CD14-positive monocyte (primary cell): ENCODE results near the gene ANKRD28. TPM values are rescaled to one million over a fixed set of nuclear protein-coding genes. Genes with fewer than 3 reads are reported as not detected.
A peak's percentile ranks its signal among the peaks of the same experiment; 100 is the strongest.

Source experiments
- DNase-seq, 3 donors: peaks; one replicate each; pipeline ENCODE4 v3.0.0-alpha.2; 2011 to 2022
- H2AFZ ChIP-seq: 2 replicates; pipeline ENCODE4 v1.6.0; 2012; ENCODE audit warnings: mild to moderate bottlenecking, low read depth, low read length, inconsistent platforms; ENCODE audit not compliant: insufficient read depth, poor library complexity, severe bottlenecking
- H3K27ac ChIP-seq, 2 donors: 1 replicate in 1 of 2; 2 replicates in 1 of 2; pipeline ENCODE4 v1.5.1; 2012 to 2013; ENCODE audit warnings: low read length in 2 of 2, control low read depth in 1 of 2, inconsistent platforms in 1 of 2, low read depth in 1 of 2, mild to moderate bottlenecking in 1 of 2
- H3K27me3 ChIP-seq, 2 donors: one replicate each; pipeline versions ENCODE4 v1.6.0 to v1.6.1; 2011 to 2013; ENCODE audit warnings: low read length in 2 of 2; ENCODE audit not compliant: control insufficient read depth in 2 of 2, insufficient read depth in 2 of 2
- H3K36me3 ChIP-seq, 2 donors: replicated peaks in 1 of 2; 1 replicate in 1 of 2; 2 replicates in 1 of 2; pipeline versions ENCODE4 v1.5.1 to v1.6.1; 2012 to 2013; ENCODE audit warnings: low read length in 2 of 2, control low read depth in 1 of 2, inconsistent platforms in 1 of 2, mild to moderate bottlenecking in 1 of 2; ENCODE audit not compliant: insufficient read depth in 2 of 2, control insufficient read depth in 1 of 2
- H3K4me1 ChIP-seq, 2 donors: 1 replicate in 1 of 2; 2 replicates in 1 of 2; pipeline versions ENCODE4 v1.5.1 to v1.6.1; 2012 to 2013; ENCODE audit warnings: low read length in 2 of 2, control low read depth in 1 of 2, inconsistent platforms in 1 of 2, mild to moderate bottlenecking in 1 of 2, moderate library complexity in 1 of 2; ENCODE audit not compliant: insufficient read depth in 2 of 2, control insufficient read depth in 1 of 2
- H3K4me2 ChIP-seq: replicated peaks from 2 replicates; pipeline ENCODE3; 2012; ENCODE audit warnings: low read length, moderate library complexity, mild to moderate bottlenecking; ENCODE audit not compliant: poor library complexity, severe bottlenecking; ENCODE audit errors: extremely low read depth
- H3K4me3 ChIP-seq, 3 experiments: fragments of 200-600 bp in 1 of 3; sonication (generic) in 1 of 3; replicated peaks in 1 of 3; 1 replicate in 2 of 3; 2 replicates in 1 of 3; pipeline ENCODE4 v1.5.1; 2011 to 2013; ENCODE audit warnings: low read length in 3 of 3, mild to moderate bottlenecking in 3 of 3, control low read depth in 2 of 3, low read depth in 2 of 3, inconsistent platforms in 1 of 3, moderate library complexity in 1 of 3
- H3K79me2 ChIP-seq: 2 replicates; pipeline ENCODE4 v1.6.0; 2012; ENCODE audit warnings: mild to moderate bottlenecking, control low read depth, inconsistent platforms, low read length, moderate library complexity; ENCODE audit not compliant: insufficient read depth
- H3K9ac ChIP-seq: 2 replicates; pipeline ENCODE4 v1.6.0; 2017; ENCODE audit warnings: low read length, mild to moderate bottlenecking; ENCODE audit not compliant: insufficient read depth, poor library complexity, severe bottlenecking
- H3K9me3 ChIP-seq, 2 donors: replicated peaks in 1 of 2; 1 replicate in 1 of 2; 2 replicates in 1 of 2; pipeline versions ENCODE4 v1.5.1 to v1.6.1; 2012 to 2013; ENCODE audit warnings: low read length in 2 of 2, control low read depth in 1 of 2; ENCODE audit not compliant: control insufficient read depth in 1 of 2, insufficient read depth in 1 of 2
- H4K20me1 ChIP-seq: 2 replicates; pipeline ENCODE4 v1.6.0; 2012; ENCODE audit warnings: mild to moderate bottlenecking, low read length, control low read depth, moderate library complexity; ENCODE audit not compliant: insufficient read depth
- H3K27ac Mint-ChIP-seq, 7 donors: one replicate each; pipeline ENCODE4 v1.8.0; 2020; ENCODE audit warnings: mild to moderate bottlenecking in 7 of 7, mixed read lengths in 7 of 7, moderate library complexity in 6 of 7, inconsistent platforms in 2 of 7
- H3K27me3 Mint-ChIP-seq, 3 donors: one replicate each; pipeline ENCODE4 v1.8.0; 2021 to 2022; ENCODE audit warnings: low read depth in 3 of 3, mild to moderate bottlenecking in 3 of 3, mixed read lengths in 3 of 3, moderate library complexity in 3 of 3, inconsistent platforms in 1 of 3
- H3K36me3 Mint-ChIP-seq, 2 donors: one replicate each; pipeline ENCODE4 v1.8.0; 2020; ENCODE audit warnings: mixed read lengths in 2 of 2, inconsistent platforms in 1 of 2, mild to moderate bottlenecking in 1 of 2
- H3K4me1 Mint-ChIP-seq: one replicate; pipeline ENCODE4 v1.8.0; 2020; ENCODE audit warnings: mild to moderate bottlenecking, mixed read lengths
- H3K4me3 Mint-ChIP-seq, 2 donors: one replicate each; pipeline ENCODE4 v1.8.0; 2020; ENCODE audit warnings: mild to moderate bottlenecking in 2 of 2, mixed read lengths in 2 of 2, moderate library complexity in 1 of 2
- H3K9me3 Mint-ChIP-seq, 7 donors: one replicate each; pipeline ENCODE4 v1.8.0; 2020 to 2022; ENCODE audit warnings: mixed read lengths in 7 of 7, mild to moderate bottlenecking in 6 of 7, moderate library complexity in 6 of 7, inconsistent platforms in 2 of 7
- WGBS: methylation state at CpG from one replicate; pipeline ENCODE4 v1.1.5; 2013; ENCODE audit warnings: missing lambda C conversion rate; ENCODE audit not compliant: insufficient coverage; 5-methylcytosine and 5-hydroxymethylcytosine counted together
- intact Hi-C, 2 donors: fragments of 100-400 bp; cut with micrococcal nuclease; formaldehyde crosslinking; loops; one replicate each; pipeline versions ENCODE4 v1.15.0 to v1.15.1; 2023
- polyA plus RNA-seq, 3 donors: library from polyadenylated mRNA; depleted of rRNA in 1 of 3; unstranded in 2 of 3; stranded (reverse) in 1 of 3; fragments of 300-500 nt in 2 of 3; fragments of >200 nt in 1 of 3; fragmentation: Illumina TruSeq in 2 of 3; gene quantifications; 1 replicate in 2 of 3; 2 replicates in 1 of 3; pipeline ENCODE4 v1.2.3, GENCODE V29; 2012 to 2021
- TF ChIP-seq, protein P1 (sequence below): fragments of 200-600 bp; IDR thresholded peaks from one replicate; pipeline ENCODE4 v1.8.0; 2022; ENCODE audit warnings: antibody characterized with exemption, mild to moderate bottlenecking

The ANKRD28 gene
- polyA plus RNA-seq, 3 donors, result 5.9 to 11.5 (median 7.9) TPM

DNA sequence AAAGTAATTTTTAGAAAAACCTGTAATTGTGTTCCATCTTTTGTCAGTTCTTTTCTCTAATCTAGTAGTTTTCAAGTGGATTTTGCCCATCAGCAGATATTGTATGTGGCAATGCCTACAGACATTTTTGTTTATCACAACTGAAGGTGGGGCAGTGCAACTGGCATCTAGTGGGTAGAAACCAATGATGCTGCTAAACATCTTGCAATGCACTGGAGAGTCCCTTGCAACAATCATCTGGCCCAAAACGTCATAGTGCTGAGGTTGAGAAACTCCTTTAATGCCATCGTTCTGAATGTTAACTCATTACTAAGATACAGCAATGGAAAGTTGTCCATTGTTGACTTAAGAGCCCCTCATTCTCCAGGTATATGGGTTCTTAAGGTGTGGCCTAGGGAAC, 116.1 kb downstream of the ANKRD28 start:
- TF ChIP-seq, protein P1, sequence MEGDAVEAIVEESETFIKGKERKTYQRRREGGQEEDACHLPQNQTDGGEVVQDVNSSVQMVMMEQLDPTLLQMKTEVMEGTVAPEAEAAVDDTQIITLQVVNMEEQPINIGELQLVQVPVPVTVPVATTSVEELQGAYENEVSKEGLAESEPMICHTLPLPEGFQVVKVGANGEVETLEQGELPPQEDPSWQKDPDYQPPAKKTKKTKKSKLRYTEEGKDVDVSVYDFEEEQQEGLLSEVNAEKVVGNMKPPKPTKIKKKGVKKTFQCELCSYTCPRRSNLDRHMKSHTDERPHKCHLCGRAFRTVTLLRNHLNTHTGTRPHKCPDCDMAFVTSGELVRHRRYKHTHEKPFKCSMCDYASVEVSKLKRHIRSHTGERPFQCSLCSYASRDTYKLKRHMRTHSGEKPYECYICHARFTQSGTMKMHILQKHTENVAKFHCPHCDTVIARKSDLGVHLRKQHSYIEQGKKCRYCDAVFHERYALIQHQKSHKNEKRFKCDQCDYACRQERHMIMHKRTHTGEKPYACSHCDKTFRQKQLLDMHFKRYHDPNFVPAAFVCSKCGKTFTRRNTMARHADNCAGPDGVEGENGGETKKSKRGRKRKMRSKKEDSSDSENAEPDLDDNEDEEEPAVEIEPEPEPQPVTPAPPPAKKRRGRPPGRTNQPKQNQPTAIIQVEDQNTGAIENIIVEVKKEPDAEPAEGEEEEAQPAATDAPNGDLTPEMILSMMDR, result no peak
- no peak overlapping the region for H3K4me3 ChIP-seq
- H3K36me3 Mint-ChIP-seq, result peaks cover 5 to 9% of the 10 kb centered on the region in 2 donors
- H3K9me3 Mint-ChIP-seq, result peaks cover 0 to 2% (median 0%) of the 10 kb centered on the region in 7 donors
- DNase-seq, result peak; percentile 67 to 85 (median 70)
- H3K9ac ChIP-seq, result no peak overlapping the region
- H3K4me1 ChIP-seq, result peaks cover 36 to 45% of the 10 kb centered on the region in 2 donors
- no peaks in the 10 kb centered on the region for H3K79me2 ChIP-seq
- H4K20me1 ChIP-seq, result no peaks in the 10 kb centered on the region
- peaks cover 41% of the 10 kb centered on the region for H3K4me1 Mint-ChIP-seq
- no peaks in the 10 kb centered on the region for H3K9me3 ChIP-seq
- H3K36me3 ChIP-seq, result no peaks in the 10 kb centered on the region
- intact Hi-C loops, result loop anchor here in 1 of 2 donors (10.0 kb wide), 2 partner anchors 47 to 123 kb away; no protein-coding TSS in a partner anchor
- no CpG with 5 or more reads among the region's 2 CpGs for WGBS
- no peak overlapping the region for H2AFZ ChIP-seq
- H3K27me3 ChIP-seq, result no peaks in the 10 kb centered on the region
- H3K27ac Mint-ChIP-seq, result peak overlapping the region in 6 of 7 donors; percentile 65 to 83 (median 77)
- H3K4me3 Mint-ChIP-seq, result no peak overlapping the region
- H3K27ac ChIP-seq, result peak overlapping the region in 1 of 2 donors; percentile 57
- no peak overlapping the region for H3K4me2 ChIP-seq
- no peaks in the 10 kb centered on the region for H3K27me3 Mint-ChIP-seq

DNA sequence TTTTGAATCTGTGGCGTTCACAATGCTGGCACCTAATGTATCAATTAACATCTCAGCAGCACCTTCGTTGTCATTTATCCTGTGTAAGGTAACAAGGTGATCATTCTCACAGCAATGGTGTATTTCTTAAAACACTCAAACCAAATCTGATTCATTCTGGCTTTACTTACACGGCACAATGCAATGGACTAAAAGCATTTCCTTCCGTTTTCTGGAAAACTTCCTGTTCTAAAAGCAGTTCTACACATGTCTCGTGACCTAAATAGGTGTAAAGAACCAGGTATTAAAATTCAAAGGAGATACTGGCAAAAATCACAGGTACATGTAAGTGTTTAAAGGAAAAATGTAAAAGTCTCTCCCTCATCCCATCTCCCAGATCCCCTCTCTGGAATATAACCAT, 118.5 kb downstream of the ANKRD28 start:
- peaks cover 0 to 2% (median 0%) of the 10 kb centered on the region in 7 donors for H3K9me3 Mint-ChIP-seq
- Histone ChIP-seq H2AFZ (no peak overlapping the region), H3K9me3 (no peaks in the 10 kb centered on the region), H3K36me3 (no peaks in the 10 kb centered on the region), H3K27ac (peak overlapping the region in 1 of 2 donors; percentile 6), H4K20me1 (no peaks in the 10 kb centered on the region), H3K79me2 (no peaks in the 10 kb centered on the region), H3K9ac (no peak overlapping the region), H3K4me2 (no peak overlapping the region), H3K4me3 (no peak overlapping the region), H3K4me1 (peaks cover 28 to 33% of the 10 kb centered on the region in 2 donors), H3K27me3 (no peaks in the 10 kb centered on the region)
- peaks cover 7 to 10% of the 10 kb centered on the region in 2 donors for H3K36me3 Mint-ChIP-seq
- intact Hi-C loops, result no loop called here
- H3K4me3 Mint-ChIP-seq, result no peak overlapping the region
- TF ChIP-seq, protein P1, result no peak
- WGBS, result no CpG with 5 or more reads among the region's 5 CpGs
- peak in 2 of 3 donors; percentile 15 to 21 for DNase-seq
- H3K27ac Mint-ChIP-seq, result peak overlapping the region in 3 of 7 donors; percentile 31 to 60 (median 35)
- H3K27me3 Mint-ChIP-seq, result no peaks in the 10 kb centered on the region
- peaks cover 33% of the 10 kb centered on the region for H3K4me1 Mint-ChIP-seq
